Measurements from ENCODE around the gene TNXB.
"Not testable (repeated sequence)": the region's sequence is repeated elsewhere in the genome, so short reads cannot be mapped to it uniquely, and the experiment has no call there.

- TF ChIP-seq POLR2AphosphoS5 (IDR thresholded peaks at IDR 0.05; ENCODE audit: borderline replicate concordance, low read depth, low read length); EZH2 (IDR thresholded peaks at IDR 0.05): not testable (repeated sequence)
Observed at GRCh38 chr6:32007086-32007485, 102.1 kb downstream of the TNXB start.

Data from SK-N-MC (cell line).